H54 (cell line): ENCODE data around the gene FBXO44.

Experiments used
- DNase-seq: peaks from one replicate; pipeline ENCODE4 v3.0.0; 2011; ENCODE audit warnings: low spot score, mixed read lengths; ENCODE audit not compliant: insufficient read length
- FAIRE-seq: peaks from 3 replicates; lab custom pipeline; 2011; peaks lifted over from hg19 to GRCh38; lab: Jason Lieb, UNC
- POLR2A ChIP-seq: IDR thresholded peaks from 2 replicates; pipeline ENCODE4 v1.6.1; 2011; ENCODE audit warnings: low read depth, mild to moderate bottlenecking, low read length

Gene FBXO44

GRCh38 chr1:11680270-11681070 is 25.8 kb downstream of the FBXO44 start:
- no peak for FAIRE-seq
- peak; percentile 47 for DNase-seq
- no peak for TF ChIP-seq POLR2A

- 0 out of 2 replicates have a peak, but pooled peaks have one; percentile 37 for TF ChIP-seq POLR2A
- DNase-seq: peak; percentile 84
- no peak for FAIRE-seq
These were observed 26.5 kb downstream of the FBXO44 start, which contains the start of gene MAD2L2 for GRCh38 chr1:11681071-11681771. MAD2L2 (minus strand) TSS chr1:11681148; CDS start chr1:11680601, 547 bp downstream.

- no peak for DNase-seq
- FAIRE-seq: peak; percentile 64
- no peak for TF ChIP-seq POLR2A
These were observed 27.7 kb downstream of the FBXO44 start for GRCh38 chr1:11682287-11682771.

GRCh38 chr1:11682799-11683198 is 28.1 kb downstream of the FBXO44 start:
- DNase-seq (no peak), FAIRE-seq (no peak)
- TF ChIP-seq POLR2A: no peak

- FAIRE-seq (no peak), DNase-seq (no peak)
- TF ChIP-seq POLR2A: no peak
These were observed 29.4 kb downstream of the FBXO44 start for GRCh38 chr1:11684070-11684469.

DNA sequence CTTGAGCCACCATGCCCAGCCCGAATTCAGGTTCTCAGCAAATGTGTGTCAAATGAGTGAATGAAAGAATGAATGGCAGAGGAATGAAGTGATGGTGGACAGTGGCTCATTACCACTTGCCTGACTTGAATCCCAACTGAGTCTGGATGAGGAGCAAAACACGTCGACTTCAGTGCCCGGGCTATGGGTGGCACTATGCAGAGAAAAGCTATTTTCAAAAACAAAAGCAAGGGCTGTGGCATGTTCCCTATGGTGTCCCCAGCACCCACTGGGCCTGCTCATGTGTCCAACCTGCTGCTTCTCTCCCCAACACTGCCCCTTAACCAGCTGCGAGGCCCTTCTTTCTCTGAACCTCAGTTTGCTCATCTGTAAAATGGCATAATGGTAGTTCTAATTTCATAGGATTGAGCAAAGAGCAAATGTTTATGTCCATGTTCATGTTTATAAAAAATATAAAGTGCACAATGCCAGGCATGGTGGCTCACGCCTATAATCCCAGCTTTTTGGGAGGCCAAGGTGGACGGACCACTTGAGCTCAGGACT is 30.6 kb downstream of the FBXO44 start:
- no peak for FAIRE-seq
- no peak for DNase-seq
- no peak for TF ChIP-seq POLR2A

- DNase-seq (no peak), FAIRE-seq (no peak)
- TF ChIP-seq POLR2A: no peak
These were observed 33.8 kb downstream of the FBXO44 start for GRCh38 chr1:11688506-11688905.

DNA sequence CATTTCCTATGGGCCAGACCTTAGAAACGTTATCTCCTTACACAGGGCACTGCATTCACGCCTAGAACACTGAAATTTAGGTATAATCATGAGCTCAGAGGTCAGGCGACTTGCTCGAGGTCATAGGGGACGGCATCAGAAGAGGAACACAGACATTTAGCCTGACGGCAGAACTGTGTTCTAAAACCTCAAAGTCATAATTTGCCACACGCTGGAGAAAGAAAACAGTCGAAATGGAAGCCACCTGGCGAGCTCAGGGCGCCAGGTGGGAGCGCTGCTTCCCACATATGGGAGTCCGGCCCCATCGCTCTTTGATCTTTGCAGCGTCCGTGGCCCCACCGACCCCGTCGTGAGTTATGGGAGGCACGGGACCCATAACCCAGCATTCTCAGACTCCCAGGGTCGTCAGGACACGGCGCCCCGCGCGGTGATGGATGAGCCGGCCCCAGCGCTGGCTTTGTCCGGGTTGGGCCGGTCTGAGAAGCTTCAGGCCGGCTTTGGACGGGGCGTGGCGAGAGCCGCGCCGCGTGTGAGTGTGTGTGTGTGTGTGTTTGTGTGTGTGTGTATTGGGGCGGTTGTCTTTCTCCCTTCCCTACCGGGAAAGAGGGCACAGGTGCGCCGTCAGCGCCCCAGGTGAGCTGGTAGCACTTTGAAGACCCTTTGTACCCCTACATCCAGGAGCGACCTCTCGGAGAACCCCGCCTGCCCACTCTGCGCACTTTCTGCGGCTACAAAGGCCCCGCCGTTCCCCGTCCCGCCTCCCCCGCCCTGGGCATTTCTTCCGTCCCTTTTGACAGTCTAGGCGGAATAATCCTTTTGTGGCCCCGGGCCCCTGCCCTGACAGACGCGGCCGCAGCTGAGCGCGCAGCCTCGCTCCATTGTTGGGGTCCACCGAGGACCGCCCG is 36.0 kb downstream of the FBXO44 start:
- FAIRE-seq (no peak), DNase-seq (no peak)
- TF ChIP-seq POLR2A: no peak

GRCh38 chr1:11691302-11691914 is 36.7 kb downstream of the FBXO44 start, which contains the start of gene DRAXIN:
DRAXIN (plus strand) TSS chr1:11691710; CDS start chr1:11706259, 14,549 bp downstream.
- DNase-seq: no peak
- no peak for TF ChIP-seq POLR2A
- FAIRE-seq: no peak

DNA sequence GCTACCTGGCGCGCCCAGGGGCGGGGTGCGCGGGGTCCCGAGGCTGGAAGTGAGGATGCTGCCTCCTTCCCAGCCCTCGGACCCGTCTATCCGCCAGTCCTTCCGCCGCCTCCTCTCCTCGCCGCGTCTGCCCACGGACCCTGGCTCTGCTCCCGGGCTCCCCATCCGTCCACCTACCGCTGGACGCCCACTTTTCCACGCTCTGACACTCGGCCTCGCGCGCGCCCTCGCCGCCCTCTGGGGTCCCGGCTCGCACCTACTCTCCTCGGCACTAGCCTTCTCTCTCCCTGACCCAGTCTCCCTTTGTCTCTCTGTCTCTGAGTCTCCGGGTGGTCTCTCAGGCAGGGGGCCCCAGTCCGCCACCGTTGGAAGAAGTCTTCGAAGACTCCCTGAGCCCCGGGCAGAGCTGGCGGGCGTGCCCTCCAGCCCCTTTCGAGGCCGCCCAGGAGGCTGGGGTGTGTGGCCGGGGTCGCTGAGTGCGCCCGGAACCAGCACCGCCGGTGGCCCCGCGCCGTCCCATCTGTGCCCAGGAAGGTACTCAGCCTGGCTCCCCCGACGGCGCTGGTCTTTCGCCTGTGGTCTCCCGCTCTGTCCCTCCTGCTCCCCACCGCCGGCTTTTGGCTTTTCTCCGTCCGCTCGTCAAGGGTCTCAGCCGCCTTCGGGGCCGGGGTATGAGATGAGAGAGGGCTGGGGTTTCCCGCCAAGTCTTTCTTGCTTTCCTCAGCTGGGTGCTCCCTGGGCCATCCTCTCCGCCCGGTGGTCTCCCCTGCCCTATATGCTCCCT is 37.4 kb downstream of the FBXO44 start:
- DNase-seq (no peak), FAIRE-seq (no peak)
- TF ChIP-seq POLR2A: no peak

- DNase-seq: peak; percentile 90
- FAIRE-seq: peak; percentile 91
- TF ChIP-seq POLR2A: no peak
These were observed 38.4 kb downstream of the FBXO44 start for GRCh38 chr1:11693024-11693590.

DNA sequence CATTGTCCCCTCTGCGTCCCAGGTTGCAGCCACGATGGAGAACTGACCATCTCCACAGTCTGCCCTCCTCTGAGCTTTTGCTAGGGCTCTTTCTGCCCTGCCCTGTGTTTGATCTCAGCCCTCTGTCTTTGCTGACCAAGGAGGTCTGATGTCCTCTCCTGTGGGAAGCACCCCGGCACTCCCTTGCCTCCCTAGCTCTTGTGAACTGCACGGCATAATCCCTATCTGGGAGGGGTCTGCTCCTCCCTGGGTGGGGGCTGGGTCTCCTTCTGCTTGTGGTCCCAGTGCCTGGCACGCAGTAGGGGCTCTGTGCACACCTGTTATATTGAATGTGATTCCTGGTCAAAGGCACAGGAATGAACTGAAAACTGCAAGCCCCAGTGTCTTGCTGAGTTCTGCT is 39.2 kb downstream of the FBXO44 start:
- no peak for TF ChIP-seq POLR2A
- FAIRE-seq (no peak), DNase-seq (no peak)
